SIG-M5 (cell line): ENCODE measurements around the gene NAV3.
"Not testable (repeated sequence)": the region's sequence is repeated elsewhere in the genome, so short reads cannot be mapped to it uniquely, and the experiment has no call there.

Experiments used
- DNase-seq: peaks from one replicate; lab custom pipeline; 2025; lab: John Stamatoyannopoulos, UW

Gene NAV3

DNA sequence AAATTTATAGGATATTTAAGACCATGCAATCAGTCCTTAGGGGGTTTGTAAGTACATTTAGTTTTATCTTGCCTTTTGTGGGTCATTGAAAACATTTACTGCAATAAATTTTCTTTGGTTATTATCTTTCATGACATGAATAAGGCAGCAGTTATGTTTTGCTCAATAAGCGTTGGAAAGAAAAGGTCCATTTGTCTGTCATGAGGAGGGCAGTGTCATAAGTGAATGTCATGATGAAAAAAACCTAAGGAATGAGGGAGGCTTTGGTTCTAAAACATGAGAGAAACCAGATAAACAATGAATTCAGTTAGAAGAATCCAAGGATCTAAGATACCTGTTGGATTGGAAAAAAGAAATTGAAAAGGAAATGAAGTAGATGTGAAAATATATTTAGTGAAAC lies 209.4 kb downstream of the NAV3 start:
- DNase-seq, result no peak

DNA sequence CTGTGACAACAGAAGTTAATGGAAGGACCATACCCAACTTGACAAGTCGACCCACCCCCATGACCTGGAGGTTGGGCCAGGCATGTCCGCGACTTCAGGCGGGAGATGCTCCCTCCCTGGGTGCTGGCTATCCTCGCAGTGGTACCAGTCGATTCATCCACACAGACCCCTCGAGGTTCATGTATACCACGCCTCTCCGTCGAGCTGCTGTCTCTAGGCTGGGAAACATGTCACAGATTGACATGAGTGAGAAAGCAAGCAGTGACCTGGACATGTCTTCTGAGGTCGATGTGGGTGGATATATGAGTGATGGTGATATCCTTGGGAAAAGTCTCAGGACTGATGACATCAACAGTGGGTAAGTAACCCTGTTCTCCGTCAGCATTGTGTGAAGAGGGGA lies 220.1 kb downstream of the NAV3 start:
- DNase-seq, result no peak

- DNase-seq, result no peak
Observed at GRCh38 chr12:78055545-78055944, 224.9 kb downstream of the NAV3 start.

DNA sequence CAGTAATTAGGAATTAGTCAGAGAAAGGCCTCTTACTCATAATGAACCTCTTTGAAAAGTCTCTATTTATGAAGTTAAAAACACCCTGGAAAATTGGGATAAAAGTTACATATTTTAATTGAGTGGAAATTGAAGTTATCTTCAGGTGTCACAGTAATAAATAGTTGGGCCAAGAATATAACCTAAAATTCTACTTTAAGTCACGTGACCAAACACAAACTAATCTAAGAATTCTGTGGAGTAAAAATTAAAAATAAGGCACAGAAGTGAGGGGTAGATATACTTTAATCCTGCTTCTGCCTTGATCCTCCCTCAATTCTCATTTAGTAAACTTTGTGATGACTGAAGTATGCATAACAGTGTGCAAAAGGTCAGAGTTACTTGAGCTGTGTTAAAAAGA lies 226.4 kb downstream of the NAV3 start:
- DNase-seq, result no peak

DNA sequence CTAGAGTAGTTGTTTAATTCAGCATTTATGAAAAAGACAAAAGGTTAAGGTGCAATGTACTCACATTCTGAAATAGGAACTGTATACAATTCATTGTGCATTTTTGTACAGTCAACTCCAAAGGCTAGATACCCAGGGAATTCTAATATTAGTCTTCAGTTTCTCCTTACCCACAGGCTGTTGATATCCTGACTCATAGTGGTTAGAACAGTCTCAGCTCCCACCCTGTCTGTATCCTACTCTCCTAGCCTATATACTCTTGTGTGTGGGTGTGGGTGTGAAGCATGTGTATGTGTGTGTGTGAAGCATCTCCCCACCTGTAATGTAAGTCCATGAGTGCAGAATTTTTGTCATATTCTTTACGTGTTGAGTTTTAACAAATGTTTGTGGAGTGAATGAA lies 229.5 kb downstream of the NAV3 start:
- DNase-seq, result no peak

- DNase-seq, result no peak
Observed at GRCh38 chr12:78062786-78063185, 232.1 kb downstream of the NAV3 start.

DNA sequence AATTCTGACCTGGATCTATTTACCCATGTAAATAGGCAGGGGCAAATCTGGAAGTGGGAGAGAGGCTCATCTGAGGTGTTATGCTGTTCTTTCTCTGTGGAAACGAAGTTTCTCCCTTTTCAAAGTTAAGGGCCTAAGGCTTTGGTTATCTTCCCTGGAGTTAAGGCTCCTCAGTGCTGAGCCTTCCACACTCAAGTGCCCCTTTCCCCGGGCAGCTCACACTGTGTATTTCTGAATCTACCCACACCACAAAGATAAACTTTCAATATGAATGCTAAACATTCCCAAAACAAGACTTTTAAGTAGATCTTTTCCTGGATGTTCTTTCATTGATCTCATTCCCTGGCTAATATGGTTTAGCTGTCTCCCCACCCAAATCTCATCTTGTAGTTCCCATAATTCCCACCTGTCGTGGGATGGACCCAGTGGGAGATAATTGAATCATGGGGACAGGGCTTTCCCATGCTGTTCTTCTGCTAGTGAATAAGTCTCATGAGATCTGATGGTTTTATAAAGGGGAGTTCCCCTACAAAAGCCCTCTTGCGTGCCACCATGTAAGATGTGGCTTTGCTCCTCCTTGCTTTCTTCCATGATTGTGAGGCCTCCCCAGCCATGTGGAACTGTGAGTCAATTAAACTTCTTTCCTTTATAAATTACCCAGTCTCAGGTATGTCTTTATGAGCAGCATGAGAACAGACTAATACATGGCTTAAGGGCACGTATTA lies 251.1 kb downstream of the NAV3 start:
- DNase-seq, result no peak

DNA sequence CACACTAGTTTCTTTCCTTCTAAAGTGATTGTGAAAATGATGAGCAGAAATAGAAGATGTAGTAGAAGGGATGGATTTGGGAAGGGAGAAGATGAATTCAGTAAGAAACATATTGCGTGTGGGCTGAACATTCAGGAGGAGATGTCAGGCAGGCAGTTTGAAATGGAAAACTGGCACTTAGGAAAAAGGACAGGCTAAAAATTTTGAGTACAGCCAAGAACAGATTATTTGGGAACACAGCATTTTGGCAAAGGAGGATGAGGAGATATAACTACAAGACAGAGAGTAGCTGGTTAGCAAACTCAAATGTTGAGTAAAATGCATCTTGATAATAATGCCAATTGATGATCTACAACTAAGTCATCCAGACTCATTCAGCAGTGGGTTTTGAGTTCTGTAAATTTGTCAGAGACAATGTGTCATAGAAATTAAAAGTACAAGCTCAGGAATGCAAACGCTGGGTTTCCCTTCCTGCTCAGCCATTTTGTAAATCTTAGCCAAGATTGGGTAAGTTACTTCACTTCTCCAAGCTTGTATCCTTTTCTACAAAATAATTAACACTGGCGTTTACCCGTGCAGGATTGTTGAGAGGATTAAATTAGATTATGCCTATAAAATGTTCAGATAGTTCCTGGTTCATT lies 255.0 kb downstream of the NAV3 start:
- DNase-seq, result no peak

DNA sequence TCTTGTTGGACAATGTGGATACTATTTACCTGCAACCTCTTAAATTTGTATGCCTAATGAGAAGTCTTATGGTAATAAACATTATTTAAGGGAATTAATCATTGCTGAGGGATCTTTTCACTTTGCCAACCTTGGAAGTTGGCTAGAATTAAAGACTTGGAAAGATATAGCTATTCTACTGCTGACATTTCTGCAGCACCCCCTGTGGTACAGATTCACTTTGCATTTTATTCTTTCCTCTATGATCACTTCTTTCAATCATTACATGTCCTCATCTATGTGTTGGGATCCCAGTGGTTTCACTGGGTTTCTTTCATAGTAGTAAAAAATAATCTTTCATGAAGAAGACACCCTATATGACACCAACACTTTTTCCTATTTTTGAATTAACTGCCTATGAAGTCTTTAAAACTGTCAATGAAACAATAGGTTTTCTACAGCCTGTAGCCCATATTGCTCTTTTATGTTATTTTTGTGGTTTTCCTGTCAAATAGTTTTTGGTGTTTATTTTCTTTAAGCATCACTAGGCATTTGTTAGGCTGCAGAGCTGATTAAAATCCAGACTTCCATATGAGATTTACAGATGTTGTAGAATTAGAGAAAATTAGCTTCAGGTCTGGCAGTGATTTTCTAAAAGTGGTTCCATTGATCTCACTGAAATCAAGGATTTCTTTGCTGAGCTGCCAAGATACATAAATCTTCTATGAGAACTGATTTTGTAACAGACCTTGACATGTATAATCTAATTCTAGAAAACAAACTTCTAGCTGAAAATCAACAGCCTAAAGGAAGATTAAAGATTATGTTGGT lies 256.1 kb downstream of the NAV3 start:
- no peak for DNase-seq

- DNase-seq, result no peak
Observed at GRCh38 chr12:78087363-78087675, 256.6 kb downstream of the NAV3 start.

- DNase-seq, result no peak
Observed at GRCh38 chr12:78088391-78088832, 257.7 kb downstream of the NAV3 start.

GRCh38 chr12:78090266-78090665 lies 259.6 kb downstream of the NAV3 start:
- DNase-seq, result no peak

- DNase-seq, result no peak
Observed at GRCh38 chr12:78095623-78096022, 264.9 kb downstream of the NAV3 start.

- no peak for DNase-seq
Observed at GRCh38 chr12:78096909-78097597, 266.4 kb downstream of the NAV3 start.

DNA sequence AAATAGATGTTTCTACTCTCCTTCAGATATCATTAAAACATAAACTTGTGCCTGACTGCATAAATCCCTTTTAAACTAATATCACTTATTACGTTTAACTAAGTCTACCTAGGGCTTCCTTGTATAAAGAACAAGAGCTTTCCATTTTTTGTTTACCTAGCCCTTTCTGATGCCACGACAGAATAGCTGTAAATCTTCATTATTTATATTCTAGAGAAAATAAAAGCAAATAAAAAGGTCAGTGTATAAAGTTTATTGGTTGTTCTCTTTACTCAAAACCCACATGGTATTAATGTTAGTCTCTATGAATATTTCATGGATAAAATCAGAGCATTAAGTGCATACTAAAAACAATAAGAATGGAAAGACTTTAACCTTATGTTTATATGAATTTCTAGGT lies 269.1 kb downstream of the NAV3 start:
- no peak for DNase-seq

DNA sequence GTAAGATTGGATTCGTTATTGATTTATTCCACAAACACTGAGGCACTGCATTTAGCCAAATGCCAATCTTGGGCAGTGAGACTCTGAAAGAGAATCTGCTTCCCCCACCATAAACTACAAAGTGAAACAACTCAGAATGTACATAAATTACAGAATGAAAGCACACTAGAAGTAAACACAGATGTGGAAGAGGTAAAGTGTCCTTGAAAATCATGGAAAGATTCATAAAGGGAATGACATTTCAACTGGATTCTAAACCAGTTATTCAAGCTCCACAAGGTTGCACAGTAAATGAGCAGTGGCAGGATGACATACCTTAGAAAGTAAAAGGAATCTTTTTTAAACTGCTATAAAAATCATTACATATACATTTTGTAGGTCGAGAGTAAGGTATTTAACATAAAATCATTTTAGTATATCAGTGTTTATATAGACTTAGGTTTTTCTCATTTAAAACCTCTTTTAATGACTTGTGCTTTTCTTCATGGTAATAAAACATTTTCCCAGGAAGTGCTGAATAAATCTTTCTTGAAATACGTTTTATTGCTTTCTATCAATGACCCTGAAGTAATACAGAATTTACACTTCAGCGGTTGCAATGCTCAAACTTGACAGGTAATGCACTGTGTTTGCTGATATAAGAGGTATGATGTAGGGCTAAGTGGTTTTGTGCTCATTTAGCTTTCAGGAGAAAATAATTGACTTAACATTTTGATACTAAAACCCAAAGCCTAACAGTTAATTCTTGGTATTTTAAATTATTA lies 270.6 kb downstream of the NAV3 start:
- no peak for DNase-seq

GRCh38 chr12:78101946-78102635 lies 271.4 kb downstream of the NAV3 start:
- no peak for DNase-seq

- DNase-seq, result not testable (repeated sequence)
Observed at GRCh38 chr12:78102801-78103200, 272.1 kb downstream of the NAV3 start.

GRCh38 chr12:78115889-78116288 lies 285.2 kb downstream of the NAV3 start:
- DNase-seq, result no peak

- DNase-seq, result no peak
Observed at GRCh38 chr12:78118036-78118435, 287.3 kb downstream of the NAV3 start.

DNA sequence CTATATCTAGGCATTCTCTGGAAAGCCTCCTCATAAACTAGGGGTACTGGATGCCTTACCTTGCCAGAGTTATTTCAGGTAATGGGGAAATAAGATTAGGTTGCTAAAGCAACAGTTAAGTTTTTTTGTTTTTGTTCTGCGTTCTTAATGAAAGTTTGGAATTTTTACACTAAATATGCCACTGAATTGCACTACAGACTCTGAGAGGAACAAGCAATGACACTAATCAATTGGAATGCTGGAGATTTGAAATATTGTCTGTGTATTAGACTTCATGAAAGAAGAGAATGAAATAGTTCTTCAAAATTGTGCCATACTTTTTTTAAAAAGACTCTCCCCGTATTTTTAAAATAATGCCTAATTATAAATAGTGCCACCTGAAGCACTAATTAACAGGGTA lies 287.8 kb downstream of the NAV3 start:
- no peak for DNase-seq
